Cerebellar cortex (tissue), 1 donor: ENCODE data around the gene CHKA.
A peak's percentile ranks its signal among the peaks of the same experiment; 100 is the strongest.

Experiments
- DNase-seq: peaks from one replicate; pipeline ENCODE4 v3.0.0-alpha.2; 2015; ENCODE audit warnings: low spot score

CHKA gene

GRCh38 chr11:68031144-68031464, 90.1 kb downstream of the CHKA start:
- no peak for DNase-seq

GRCh38 chr11:68030318-68031143, 90.7 kb downstream of the CHKA start, which contains the start of gene NDUFS8:
TSS of gene NDUFS8 (plus strand) at chr11:68030681. CDS start at chr11:68032152, 1,471 bp downstream.
- peak; percentile 100 for DNase-seq

- no peak for DNase-seq
Measured at GRCh38 chr11:68028802-68029545, 92.2 kb downstream of the CHKA start.

- no peak for DNase-seq
Measured at GRCh38 chr11:68027667-68028066, 93.5 kb downstream of the CHKA start.

- no peak for DNase-seq
Measured at GRCh38 chr11:68026391-68027105, 94.6 kb downstream of the CHKA start.

- DNase-seq, result no peak
Measured at GRCh38 chr11:68025047-68025446, 96.1 kb downstream of the CHKA start.

GRCh38 chr11:68024508-68024907, 96.7 kb downstream of the CHKA start:
- DNase-seq, result no peak

- no peak for DNase-seq
Measured at GRCh38 chr11:68022531-68022930, 98.7 kb downstream of the CHKA start.

GRCh38 chr11:68021167-68021787, 99.9 kb downstream of the CHKA start:
- DNase-seq, result no peak

- DNase-seq, result no peak
Measured at GRCh38 chr11:68020575-68020974, 100.6 kb downstream of the CHKA start.

- no peak for DNase-seq
Measured at GRCh38 chr11:68019486-68019885, 101.7 kb downstream of the CHKA start.

GRCh38 chr11:68018730-68019190, 102.4 kb downstream of the CHKA start:
- no peak for DNase-seq

- no peak for DNase-seq
Measured at GRCh38 chr11:68017980-68018729, 103.0 kb downstream of the CHKA start.

GRCh38 chr11:68016904-68017817, 104.0 kb downstream of the CHKA start:
- no peak for DNase-seq

- no peak for DNase-seq
Measured at GRCh38 chr11:68016161-68016903, 104.9 kb downstream of the CHKA start.

GRCh38 chr11:68015467-68015866, 105.7 kb downstream of the CHKA start:
- no peak for DNase-seq

- no peak for DNase-seq
Measured at GRCh38 chr11:68014947-68015447, 106.2 kb downstream of the CHKA start.

- no peak for DNase-seq
Measured at GRCh38 chr11:68014157-68014946, 106.8 kb downstream of the CHKA start.
